ENCODE measurements around the gene ULK4. TPM values are rescaled to one million over a fixed set of nuclear protein-coding genes. Genes with fewer than 3 reads are reported as not detected.

The ULK4 gene
- total and polyA plus RNA-seq, 9 of the 15 experiments (the other 6 are each of a cell fraction or from before 2014, with no cell fraction given): 3.0 to 5.9 (median 3.5) TPM

DNA sequence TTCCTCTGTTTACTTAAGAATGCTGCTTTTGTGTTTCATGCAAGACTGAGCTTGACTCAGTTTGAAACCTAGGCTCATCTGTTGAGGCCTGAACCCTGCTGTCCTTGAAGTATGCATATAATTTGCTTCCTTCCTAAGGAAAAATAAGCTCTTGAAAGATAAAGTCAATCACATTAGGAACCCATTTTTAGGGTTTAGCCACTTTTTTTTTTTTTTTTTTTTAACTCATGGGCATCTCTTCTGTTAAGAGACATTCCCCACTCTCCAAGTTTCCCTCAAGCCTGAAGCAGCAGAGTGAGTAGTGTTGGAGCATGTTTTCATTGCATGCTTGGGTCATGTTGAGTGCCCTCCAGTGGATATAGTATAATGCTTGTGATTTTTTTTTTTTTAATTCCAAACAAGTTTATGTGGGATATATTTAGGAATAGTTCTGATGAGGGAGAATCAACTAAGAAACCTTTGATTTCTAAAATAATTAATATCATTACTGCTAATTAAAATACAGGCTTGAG lies 759.0 kb downstream of the ULK4 start:
- H3K9ac ChIP-seq (ENCODE audit: insufficient read depth in 1 of 2, low read depth in 2 of 2, low read length in 2 of 2): no peak overlapping the region
- no peaks in the 10 kb centered on the region for H3K9me3 ChIP-seq (replicated peaks; ENCODE audit: control insufficient read depth, insufficient read depth, low read depth, low read length)
- DNase-seq (ENCODE audit: extremely low read depth in 1 of 4, low spot score in 3 of 4) (peak in 1 of 4 experiments; percentile 38), FAIRE-seq (no peak), ATAC-seq (no peak)
- H3K36me3 ChIP-seq (ENCODE audit: control insufficient read depth, insufficient read depth, low read length): no peaks in the 10 kb centered on the region
- ChIA-PET POLR2A (interaction anchor here (1.0 kb wide), 1 partner anchor 13 kb away, joined by 4 read pairs; no protein-coding TSS in a partner anchor), CTCF (ENCODE audit: low intra/inter-chr PET ratio) (interaction anchor here (0.7 kb wide), 1 partner anchor 160 kb away, joined by 6 read pairs; no protein-coding TSS in a partner anchor)
- H2AFZ ChIP-seq (ENCODE audit: low read depth, low read length): no peak overlapping the region
- intact Hi-C loops (cut with micrococcal nuclease): loop anchor here (10.0 kb wide), 1 partner anchor 618 kb away; no protein-coding TSS in a partner anchor
- no peak overlapping the region for H3K4me2 ChIP-seq (ENCODE audit: insufficient read depth, low read length)
- H3K79me2 ChIP-seq (ENCODE audit: control insufficient read depth, insufficient read depth, low read length): peaks cover 85% of the 10 kb centered on the region
- no peaks in the 10 kb centered on the region for H3K9me1 ChIP-seq (ENCODE audit: control insufficient read depth, insufficient read depth, low read length)
- peaks cover 0 to 5% of the 10 kb centered on the region in 2 experiments; a peak in 2 of 5 replicates for H3K27me3 ChIP-seq (ENCODE audit: control insufficient read depth in 2 of 2, insufficient read depth in 2 of 2, low read length in 2 of 2)
- BruUV-seq (replicated peaks): no TSS peak
- in situ Hi-C loops (cut with MboI): no loop called here
- H4K20me1 ChIP-seq (replicated peaks; ENCODE audit: control insufficient read depth, insufficient read depth, low read length): peaks cover 74% of the 10 kb centered on the region
- H3K4me1 ChIP-seq (replicated peaks in 1 of 2; ENCODE audit: control insufficient read depth in 2 of 2, insufficient read depth in 2 of 2, low read length in 2 of 2): peaks cover 9 to 35% of the 10 kb centered on the region in 2 experiments
- H3K4me3 ChIP-seq: no peak overlapping the region
- no peak overlapping the region for H3K27ac ChIP-seq (ENCODE audit: extremely low read depth, low read depth, low read length)
- TF ChIP-seq GATAD2A (IDR thresholded peaks at IDR 0.05): no peak
- TF ChIP-seq ZNF764 (CRISPR knock-in tag; IDR thresholded peaks at IDR 0.05; ENCODE audit: low read depth): no peak
- TF ChIP-seq ZNF79 (CRISPR knock-in tag; IDR thresholded peaks at IDR 0.05; ENCODE audit: low read depth): no peak
- no peak for TF ChIP-seq NFRKB (IDR thresholded peaks at IDR 0.05; ENCODE audit: low read depth)
- no peak for TF ChIP-seq CXXC5 (CRISPR knock-in tag; IDR thresholded peaks at IDR 0.05)
- TF ChIP-seq SMARCC2 (IDR thresholded peaks at IDR 0.05; ENCODE audit: low read depth): no peak
- TF ChIP-seq, protein P1, sequence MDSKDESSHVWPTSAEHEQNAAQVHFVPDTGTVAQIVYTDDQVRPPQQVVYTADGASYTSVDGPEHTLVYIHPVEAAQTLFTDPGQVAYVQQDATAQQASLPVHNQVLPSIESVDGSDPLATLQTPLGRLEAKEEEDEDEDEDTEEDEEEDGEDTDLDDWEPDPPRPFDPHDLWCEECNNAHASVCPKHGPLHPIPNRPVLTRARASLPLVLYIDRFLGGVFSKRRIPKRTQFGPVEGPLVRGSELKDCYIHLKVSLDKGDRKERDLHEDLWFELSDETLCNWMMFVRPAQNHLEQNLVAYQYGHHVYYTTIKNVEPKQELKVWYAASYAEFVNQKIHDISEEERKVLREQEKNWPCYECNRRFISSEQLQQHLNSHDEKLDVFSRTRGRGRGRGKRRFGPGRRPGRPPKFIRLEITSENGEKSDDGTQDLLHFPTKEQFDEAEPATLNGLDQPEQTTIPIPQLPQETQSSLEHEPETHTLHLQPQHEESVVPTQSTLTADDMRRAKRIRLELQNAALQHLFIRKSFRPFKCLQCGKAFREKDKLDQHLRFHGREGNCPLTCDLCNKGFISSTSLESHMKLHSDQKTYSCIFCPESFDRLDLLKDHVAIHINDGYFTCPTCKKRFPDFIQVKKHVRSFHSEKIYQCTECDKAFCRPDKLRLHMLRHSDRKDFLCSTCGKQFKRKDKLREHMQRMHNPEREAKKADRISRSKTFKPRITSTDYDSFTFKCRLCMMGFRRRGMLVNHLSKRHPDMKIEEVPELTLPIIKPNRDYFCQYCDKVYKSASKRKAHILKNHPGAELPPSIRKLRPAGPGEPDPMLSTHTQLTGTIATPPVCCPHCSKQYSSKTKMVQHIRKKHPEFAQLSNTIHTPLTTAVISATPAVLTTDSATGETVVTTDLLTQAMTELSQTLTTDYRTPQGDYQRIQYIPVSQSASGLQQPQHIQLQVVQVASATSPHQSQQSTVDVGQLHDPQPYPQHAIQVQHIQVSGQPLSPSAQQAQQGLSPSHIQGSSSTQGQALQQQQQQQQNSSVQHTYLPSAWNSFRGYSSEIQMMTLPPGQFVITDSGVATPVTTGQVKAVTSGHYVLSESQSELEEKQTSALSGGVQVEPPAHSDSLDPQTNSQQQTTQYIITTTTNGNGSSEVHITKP (IDR thresholded peaks at IDR 0.05; ENCODE audit: partially characterized antibody): no peak
- no peak for TF ChIP-seq OTX1 (CRISPR knock-in tag; IDR thresholded peaks at IDR 0.05)
- no peak for TF ChIP-seq SMAD2 (IDR thresholded peaks at IDR 0.05; ENCODE audit: low read depth, low read length)
- TF ChIP-seq RAD21 (CRISPR knock-in tag; conservative IDR thresholded peaks at IDR 0.05 in 1 of 2, IDR thresholded peaks at IDR 0.05 in 1 of 2): peak in 1 of 2 experiments; percentile 6; a peak in 1 of 4 replicates
- TF ChIP-seq POU5F1 (IDR thresholded peaks at IDR 0.05; ENCODE audit: borderline replicate concordance, low read depth, low read length, partially characterized antibody): no peak
- no peak for TF ChIP-seq TBL1XR1 (IDR thresholded peaks at IDR 0.05; ENCODE audit: low read length in 2 of 2)
- no peak for TF ChIP-seq MYC (IDR thresholded peaks at IDR 0.05; ENCODE audit: low read depth, low read length)
- TF ChIP-seq MYC (CRISPR knock-in tag; IDR thresholded peaks at IDR 0.05; ENCODE audit: borderline replicate concordance, low read depth): no peak
- TF ChIP-seq NELFE (IDR thresholded peaks at IDR 0.05; ENCODE audit: insufficient read depth, insufficient read length): no peak
- TF ChIP-seq ATF1 (CRISPR knock-in tag; IDR thresholded peaks at IDR 0.05): no peak
- TF ChIP-seq ATF1 (tag; IDR thresholded peaks at IDR 0.05): no peak
- no peak for TF ChIP-seq STAT5A (IDR thresholded peaks at IDR 0.05; ENCODE audit: borderline replicate concordance, low read length)
- TF ChIP-seq SIN3B (IDR thresholded peaks at IDR 0.05; ENCODE audit: low read depth): no peak
- no peak for TF ChIP-seq EHMT2 (IDR thresholded peaks at IDR 0.05)
- no peak for TF ChIP-seq ZNF121 (CRISPR knock-in tag; conservative IDR thresholded peaks at IDR 0.05)
- TF ChIP-seq ZNF384 (IDR thresholded peaks at IDR 0.05; ENCODE audit: low read depth, low read length): peak; percentile 89
- no peak for TF ChIP-seq SIX5 (IDR thresholded peaks at IDR 0.05; ENCODE audit: borderline replicate concordance in 1 of 2, insufficient read depth in 1 of 2, low read depth in 1 of 2, low read length in 2 of 2)

Measured in K562 (cell line).